Cardiac fibroblast (primary cell): Measurements from ENCODE around the gene ADARB2.

ENCODE experiments used
- DNase-seq, 2 donors: peaks; one replicate each; pipeline versions ENCODE4 v3.0.0 to v3.0.0-alpha.2; 2010; ENCODE audit warnings: low read depth in 2 of 2
- H3K4me3 ChIP-seq, 2 donors: replicated peaks in 1 of 2; 1 replicate in 1 of 2; 2 replicates in 1 of 2; pipeline ENCODE4 v1.5.1; 2011; ENCODE audit warnings: low read depth in 2 of 2, low read length in 2 of 2, mild to moderate bottlenecking in 2 of 2, moderate library complexity in 1 of 2
- CTCF ChIP-seq: IDR thresholded peaks from one replicate; pipeline ENCODE4 v1.5.1; 2011; ENCODE audit warnings: low read depth, mild to moderate bottlenecking, low read length, inconsistent platforms

Gene ADARB2

GRCh38 chr10:1746796-1747195 is 9.5 kb upstream of the ADARB2 start:
- no peak for TF ChIP-seq CTCF
- no peak for DNase-seq

DNA sequence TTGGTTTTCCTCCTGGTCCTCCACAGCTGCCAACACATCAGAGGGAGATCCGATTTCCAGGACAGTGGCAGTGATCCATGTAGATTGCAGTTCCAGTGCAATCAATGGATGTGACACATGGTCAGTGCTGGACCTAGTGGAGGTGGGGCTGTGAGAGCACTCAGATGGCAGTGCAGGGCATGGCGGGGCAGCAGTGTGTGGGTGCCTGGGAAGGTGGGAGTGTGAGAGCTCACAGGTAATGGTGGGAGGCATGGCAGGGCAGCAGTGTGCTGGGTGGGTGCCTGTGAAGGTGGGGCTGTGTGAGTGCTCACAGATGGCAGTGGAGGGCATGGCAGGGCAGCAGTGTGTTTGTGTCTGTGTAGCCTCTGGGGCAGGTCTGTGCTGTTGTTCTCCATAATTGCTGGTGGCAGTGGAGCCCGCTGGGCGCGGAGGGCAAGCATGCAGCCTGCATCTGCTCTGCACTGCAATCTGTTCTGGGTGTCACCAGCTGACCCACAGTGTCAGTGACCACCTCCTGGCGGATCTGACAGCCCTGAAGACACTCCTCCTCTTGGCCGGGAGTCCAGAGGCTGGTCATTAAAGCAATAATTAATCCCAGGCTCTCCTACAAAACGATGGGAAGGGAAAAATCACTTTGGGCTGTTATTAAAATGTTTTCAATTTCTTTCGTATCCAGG is 8.6 kb upstream of the ADARB2 start:
- no peak overlapping the region for H3K4me3 ChIP-seq
- DNase-seq = no peak
- TF ChIP-seq CTCF = no peak

More at GRCh38 chr10:1746796-1747195, 9.5 kb upstream of the ADARB2 start:
- no peak overlapping the region for H3K4me3 ChIP-seq

GRCh38 chr10:1744524-1744923 is 7.2 kb upstream of the ADARB2 start:
- DNase-seq = no peak
- no peak for TF ChIP-seq CTCF
- no peak overlapping the region for H3K4me3 ChIP-seq

- no peak for DNase-seq
- no peak for TF ChIP-seq CTCF
- H3K4me3 ChIP-seq = no peak overlapping the region
These were observed 5.8 kb upstream of the ADARB2 start for GRCh38 chr10:1743141-1743540.

GRCh38 chr10:1741450-1741849 is 4.1 kb upstream of the ADARB2 start:
- no peak for DNase-seq
- H3K4me3 ChIP-seq = no peak overlapping the region
- TF ChIP-seq CTCF = no peak

GRCh38 chr10:1739751-1740150 is 2.4 kb upstream of the ADARB2 start:
- H3K4me3 ChIP-seq = no peak overlapping the region
- DNase-seq = no peak
- no peak for TF ChIP-seq CTCF

DNA sequence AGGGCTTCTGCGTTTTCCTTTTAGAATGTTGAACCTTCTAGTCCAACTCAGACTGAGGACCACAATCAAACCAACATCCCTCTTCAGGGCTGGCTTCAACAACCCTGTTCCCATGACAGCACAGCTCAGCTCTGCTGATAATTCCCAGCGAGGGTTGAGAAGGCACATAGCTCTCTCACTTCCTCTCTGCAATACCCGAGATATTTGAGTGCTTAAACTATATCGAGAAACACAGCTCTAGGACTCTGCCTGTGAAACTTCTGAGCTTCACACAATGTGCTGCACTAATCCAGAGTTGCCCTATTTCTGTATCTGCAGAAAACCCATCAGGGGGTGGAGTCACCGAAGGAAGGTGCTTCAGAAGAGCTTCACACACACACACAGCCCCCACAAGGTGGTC is 1.6 kb upstream of the ADARB2 start:
- DNase-seq = no peak
- no peak overlapping the region for H3K4me3 ChIP-seq
- no peak for TF ChIP-seq CTCF
